ENCODE results near the gene ZBTB20.
A peak's percentile ranks its signal among the peaks of the same experiment; 100 is the strongest.
"Not testable (repeated sequence)": the region's sequence is repeated elsewhere in the genome, so short reads cannot be mapped to it uniquely, and the experiment has no call there.

Gene ZBTB20

DNA sequence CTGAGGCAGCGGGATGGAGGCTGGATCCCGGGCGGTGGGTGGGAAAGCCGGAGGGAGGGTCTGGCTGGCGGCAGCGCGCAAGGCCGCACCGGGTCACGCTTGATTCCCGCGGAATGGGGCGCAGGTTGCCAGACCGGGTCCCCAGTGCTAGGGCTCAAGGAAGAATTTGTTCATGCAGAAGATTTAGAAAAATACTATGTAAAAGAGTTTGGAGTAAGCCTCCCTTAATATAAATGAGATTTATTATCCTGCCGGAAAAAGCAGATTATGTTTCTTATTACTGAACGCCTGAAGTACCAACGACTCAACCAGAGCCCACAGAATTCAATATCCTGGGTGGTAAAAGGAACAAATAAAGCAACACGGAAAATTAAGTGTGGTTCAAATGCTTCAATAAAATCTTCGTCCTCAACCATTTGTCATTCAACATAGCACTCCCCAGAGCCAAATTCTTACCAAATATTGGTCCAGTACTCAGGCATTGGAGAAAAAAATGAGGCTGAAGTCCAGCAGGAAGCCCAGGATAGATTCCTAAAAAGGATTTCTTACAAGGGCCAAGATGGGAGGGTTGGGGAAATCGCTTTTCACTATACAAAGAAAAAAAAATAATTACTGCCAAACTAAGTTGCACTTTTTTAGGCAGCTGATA is 1.2 kb upstream of the ZBTB20 start:
- H3K4me3 ChIP-seq (ENCODE audit: low read depth, low read length), result peak overlapping the region; percentile 62

DNA sequence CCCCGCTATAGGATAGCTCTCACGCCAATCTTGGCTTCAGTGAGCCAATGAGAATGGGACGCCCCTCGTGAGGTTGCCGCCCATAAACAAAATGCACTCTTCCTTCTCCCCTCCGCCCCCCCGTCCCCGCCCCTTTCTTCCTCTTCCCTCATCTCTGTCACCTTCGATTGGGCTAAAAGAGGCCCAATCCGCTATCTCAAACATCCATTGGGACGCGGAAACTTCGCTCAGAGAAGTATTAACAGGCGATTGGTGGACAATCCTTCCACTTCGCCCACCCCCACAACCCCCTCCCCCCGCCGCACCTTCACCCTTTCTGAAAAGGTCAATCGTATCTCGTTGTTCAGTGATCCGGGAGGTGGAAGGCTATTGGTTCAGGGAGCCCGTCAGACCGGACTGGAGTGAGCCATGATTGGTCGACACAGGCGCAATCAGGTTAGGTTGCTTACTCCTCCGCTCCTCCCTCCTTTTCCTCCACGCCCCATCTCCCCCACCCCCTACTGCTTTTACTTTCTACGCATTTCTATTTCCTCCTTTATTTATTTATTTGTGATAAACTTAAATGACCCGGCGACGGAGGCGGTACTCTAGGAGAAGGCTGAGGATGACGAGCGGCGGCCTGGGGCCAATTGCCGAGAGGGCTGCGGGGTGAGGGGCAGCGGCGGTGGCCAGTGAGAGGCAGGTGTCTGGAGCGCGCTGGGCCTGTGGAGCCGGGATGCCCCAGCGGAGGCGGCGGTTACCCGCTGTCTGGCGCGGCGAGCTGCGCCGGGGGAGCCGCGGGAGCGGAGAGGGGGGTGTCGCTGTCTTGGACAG is 447 bp upstream of the ZBTB20 start:
- H3K4me3 ChIP-seq (ENCODE audit: low read depth, low read length), result peak overlapping the region; percentile 62

DNA sequence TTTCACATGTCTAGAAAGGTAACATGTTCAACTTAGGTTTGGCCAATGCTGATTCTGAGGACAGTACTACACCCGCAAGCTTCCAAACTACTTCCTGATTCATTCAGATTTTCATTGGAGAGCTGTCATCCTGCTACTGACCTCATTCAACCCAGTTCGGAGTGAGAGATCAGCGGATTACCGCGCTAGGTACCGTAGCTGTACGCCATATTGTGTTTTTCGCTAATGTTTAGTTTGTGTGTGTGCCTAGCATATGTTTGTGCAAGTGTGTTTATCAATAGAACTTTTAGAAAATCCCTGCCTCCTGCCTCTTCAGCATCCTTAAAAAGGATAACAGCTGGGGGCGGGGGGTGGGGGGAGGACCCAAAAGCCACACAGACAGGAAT is 1.1 kb downstream of the ZBTB20 start:
- peak overlapping the region; percentile 61 for H3K4me3 ChIP-seq (ENCODE audit: low read depth, low read length)

DNA sequence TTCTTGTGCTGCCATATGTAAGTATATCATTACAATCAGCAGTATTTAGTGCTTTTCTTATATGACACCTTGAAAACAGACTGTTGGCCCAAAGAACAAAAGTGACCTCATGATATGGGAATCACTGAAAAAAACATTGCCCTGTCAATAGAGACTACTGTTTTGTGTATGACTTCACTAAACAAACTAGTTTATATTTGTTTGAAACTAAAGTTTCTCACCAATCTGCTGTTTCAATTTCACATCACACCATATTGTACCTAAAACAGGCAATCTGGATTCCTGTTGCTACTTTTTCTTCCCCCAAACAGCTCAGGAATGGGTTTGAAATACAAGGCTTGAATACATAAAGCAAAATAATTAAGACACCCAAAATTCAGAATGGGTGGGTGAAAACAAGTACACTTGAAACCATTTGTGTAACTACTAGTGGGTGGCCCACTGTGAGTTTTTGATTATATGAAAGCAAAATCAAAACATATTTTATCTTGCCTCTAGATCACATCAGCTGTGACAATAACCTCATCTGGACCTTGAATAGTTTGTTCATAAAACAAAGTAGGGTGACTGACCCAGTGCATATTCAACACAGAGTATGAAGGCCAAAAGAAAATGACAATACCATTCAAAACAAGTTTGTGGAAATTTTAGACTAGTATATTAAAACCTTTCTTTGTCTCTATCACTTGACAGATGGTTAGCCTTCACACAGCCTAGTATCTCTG is 5.9 kb downstream of the ZBTB20 start:
- H3K4me3 ChIP-seq (ENCODE audit: low read depth, low read length), result no peak overlapping the region

GRCh38 chr3:115139072-115139471 is 8.0 kb downstream of the ZBTB20 start:
- H3K4me3 ChIP-seq (ENCODE audit: low read depth, low read length), result no peak overlapping the region

GRCh38 chr3:115134648-115135347 is 12.3 kb downstream of the ZBTB20 start:
- no peak overlapping the region for H3K4me3 ChIP-seq (ENCODE audit: low read depth, low read length)

DNA sequence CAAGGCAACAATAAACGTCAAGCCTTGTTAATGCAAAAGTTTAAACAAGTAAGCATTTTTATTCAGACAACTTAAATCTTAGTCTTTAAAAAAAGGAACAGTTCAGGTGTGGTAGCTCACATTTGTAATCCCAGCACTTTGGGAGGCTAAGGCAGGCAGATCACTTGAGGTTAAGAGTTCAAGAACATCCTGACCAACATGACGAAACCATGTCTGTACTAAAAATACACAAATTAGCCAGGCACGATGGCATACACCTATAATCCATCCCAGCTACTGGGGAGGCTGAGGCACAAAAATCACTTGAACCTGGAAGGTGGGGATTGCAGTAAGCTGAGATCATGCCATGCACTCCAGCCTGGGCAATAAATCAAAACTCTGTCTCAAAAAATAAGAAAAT is 19.9 kb downstream of the ZBTB20 start:
- no peak overlapping the region for H3K4me3 ChIP-seq (ENCODE audit: low read depth, low read length)

- H3K4me3 ChIP-seq (ENCODE audit: low read depth, low read length), result no peak overlapping the region
Measured at GRCh38 chr3:115120597-115120996, 26.5 kb downstream of the ZBTB20 start.

DNA sequence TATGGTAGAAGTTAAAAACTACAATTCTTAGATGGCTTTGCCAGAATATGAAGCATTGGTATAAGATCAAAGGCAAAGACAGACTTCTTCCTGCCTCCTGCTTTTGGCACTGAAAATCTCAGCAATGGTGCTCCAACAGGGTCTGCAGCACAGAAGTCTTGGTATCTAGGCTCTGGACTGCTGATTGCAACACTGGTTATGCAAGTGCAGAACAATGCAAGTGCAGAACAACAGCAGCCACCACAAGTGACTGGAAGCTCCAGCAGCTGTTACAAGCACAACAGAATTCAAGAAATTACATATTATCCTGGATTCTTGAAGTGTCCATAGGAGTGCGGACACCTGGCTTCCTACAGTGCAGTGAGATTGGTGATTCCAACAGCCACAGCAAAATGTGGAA is 33.7 kb downstream of the ZBTB20 start:
- H3K4me3 ChIP-seq (ENCODE audit: low read depth, low read length), result no peak overlapping the region

GRCh38 chr3:115111632-115112031 is 35.5 kb downstream of the ZBTB20 start:
- no peak overlapping the region for H3K4me3 ChIP-seq (ENCODE audit: low read depth, low read length)

DNA sequence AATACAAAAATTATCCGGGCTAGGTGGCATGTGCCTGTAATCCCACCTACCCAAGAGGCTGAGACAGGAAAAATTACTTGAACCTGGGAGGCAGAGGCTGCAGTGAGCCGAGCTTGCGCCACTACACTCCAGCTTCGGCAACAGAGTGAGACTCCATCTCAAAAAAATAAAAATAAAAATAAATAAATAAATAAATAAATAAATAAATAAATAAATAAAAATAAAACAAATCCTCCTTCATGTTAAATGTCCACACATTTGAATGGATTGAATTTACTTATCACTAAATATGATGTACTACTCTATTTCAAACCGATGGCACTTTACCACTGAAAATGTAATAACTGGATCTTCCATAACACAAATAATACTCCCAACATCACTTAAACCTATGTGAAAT is 36.3 kb downstream of the ZBTB20 start:
- H3K4me3 ChIP-seq (ENCODE audit: low read depth, low read length), result no peak overlapping the region

GRCh38 chr3:115110066-115110465 is 37.0 kb downstream of the ZBTB20 start:
- not testable (repeated sequence) for H3K4me3 ChIP-seq (ENCODE audit: low read depth, low read length)

- H3K4me3 ChIP-seq (ENCODE audit: low read depth, low read length), result no peak overlapping the region
Measured at GRCh38 chr3:115108614-115109013, 38.5 kb downstream of the ZBTB20 start.

GRCh38 chr3:115102046-115102445 is 45.0 kb downstream of the ZBTB20 start:
- H3K4me3 ChIP-seq (ENCODE audit: low read depth, low read length), result no peak overlapping the region

DNA sequence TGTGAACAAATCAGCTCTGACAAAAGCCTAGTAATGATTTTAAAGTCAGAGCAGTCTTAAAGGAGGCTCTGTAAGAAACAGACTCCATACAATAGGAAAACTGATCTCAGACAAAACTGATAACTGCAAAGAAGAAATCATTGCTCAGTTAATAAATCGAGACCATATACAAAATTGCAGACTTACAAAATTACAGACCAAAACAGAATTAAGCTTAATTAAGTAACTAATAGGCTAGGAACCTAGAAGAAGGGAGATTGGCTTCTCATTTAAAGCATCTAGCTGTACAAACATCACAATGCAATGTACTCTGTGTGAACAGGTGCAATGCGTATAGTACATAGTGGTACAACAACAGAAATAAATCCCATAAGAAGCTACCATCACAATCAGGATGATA is 46.3 kb downstream of the ZBTB20 start:
- no peak overlapping the region for H3K4me3 ChIP-seq (ENCODE audit: low read depth, low read length)

DNA sequence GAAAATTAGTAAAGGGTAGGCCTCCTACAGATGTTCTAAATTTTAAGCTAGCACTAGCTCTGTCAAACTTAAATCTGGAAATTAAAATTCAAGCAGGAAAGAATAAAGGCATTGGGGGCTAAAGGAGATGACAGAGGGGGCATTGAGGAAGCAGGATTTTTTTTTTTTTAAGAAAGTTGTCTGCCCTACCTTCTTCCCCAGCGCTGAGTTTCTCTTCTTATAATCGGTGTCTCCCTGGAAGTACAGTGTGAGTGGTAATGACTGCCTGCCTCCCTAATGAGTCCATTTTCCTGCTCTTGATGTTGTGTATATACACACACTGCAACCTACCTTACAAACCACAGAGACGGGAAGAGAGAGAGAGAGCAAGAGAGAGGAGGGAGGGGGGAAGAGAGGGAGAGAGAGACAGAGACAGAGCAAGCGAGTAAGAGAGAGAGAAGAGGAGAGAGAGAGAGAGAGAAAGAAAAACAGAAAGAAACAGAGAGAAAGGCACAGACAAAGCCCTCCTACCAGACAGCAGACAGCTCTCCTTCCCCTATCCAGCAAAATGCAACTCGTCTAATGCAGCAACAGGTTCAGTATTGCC is 47.0 kb downstream of the ZBTB20 start:
- no peak overlapping the region for H3K4me3 ChIP-seq (ENCODE audit: low read depth, low read length)

DNA sequence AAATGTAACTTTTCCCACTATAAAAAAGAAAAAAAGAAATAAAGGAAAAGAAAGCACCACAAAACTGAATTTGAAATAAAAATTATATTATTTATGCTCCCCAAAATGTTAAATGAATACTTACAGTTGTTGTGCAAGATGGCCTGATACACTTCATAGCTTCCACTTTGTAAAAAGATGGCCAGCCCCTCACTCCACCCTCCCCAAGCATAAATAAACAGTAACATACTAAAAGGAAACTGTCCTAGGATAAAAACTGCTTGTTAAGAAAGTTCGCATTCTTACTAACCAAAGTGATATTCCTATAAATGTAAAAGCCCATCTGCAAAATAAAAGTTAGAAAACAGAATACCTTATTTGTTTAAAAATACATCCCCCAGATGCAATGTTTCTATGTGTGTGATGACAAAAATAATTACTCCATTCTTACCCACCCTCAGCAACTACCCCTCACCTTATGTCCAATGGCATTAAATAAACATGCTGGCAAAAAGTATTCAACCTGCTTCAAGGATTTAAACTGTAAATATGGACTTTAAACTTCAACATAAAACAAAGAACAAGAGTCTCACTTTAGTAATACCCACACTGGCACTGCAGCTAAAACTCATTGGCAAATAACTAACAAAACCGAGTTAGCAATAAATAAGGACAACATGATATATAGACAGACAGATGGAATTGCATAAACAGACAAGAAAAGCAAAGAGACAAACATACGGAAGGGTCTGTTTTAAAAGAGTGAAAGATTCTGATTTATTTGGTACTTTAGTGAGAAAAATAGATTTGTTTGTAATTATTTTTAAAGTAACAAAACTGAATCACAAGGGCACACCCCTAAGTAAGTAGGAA is 47.7 kb downstream of the ZBTB20 start:
- no peak overlapping the region for H3K4me3 ChIP-seq (ENCODE audit: low read depth, low read length)

DNA sequence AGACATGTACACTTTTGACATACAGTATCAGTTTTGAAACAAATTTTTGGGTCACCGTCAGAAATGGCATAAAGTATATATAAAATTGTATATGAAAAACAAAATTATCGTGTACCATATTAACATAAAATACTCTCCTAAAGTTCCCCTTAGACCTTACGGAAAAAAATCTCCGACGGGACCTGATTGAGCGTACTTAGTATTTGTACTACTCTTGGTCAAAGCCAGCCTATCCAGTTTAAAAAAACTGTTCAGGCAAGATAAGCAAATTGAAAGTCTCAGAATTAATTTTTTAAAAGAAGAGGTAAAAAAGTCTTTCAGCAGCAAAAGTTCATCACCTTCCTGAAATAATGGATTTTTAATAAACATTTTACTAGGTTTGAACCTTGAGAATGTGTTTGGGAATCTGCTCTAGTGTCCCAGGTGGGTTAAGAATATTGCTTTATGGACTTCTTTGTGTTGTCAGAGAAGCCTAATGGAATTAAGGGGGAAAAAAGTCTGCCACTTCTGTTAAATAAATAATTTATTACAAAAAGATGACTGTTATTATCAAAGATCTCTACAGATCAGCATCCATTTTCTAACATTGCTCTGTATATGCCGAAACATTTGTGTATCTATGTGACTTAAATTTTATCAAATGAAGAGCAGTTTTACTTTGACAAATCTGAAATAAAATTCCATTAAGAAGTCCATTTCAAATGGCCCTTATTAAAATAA is 48.6 kb downstream of the ZBTB20 start:
- no peak overlapping the region for H3K4me3 ChIP-seq (ENCODE audit: low read depth, low read length)

DNA sequence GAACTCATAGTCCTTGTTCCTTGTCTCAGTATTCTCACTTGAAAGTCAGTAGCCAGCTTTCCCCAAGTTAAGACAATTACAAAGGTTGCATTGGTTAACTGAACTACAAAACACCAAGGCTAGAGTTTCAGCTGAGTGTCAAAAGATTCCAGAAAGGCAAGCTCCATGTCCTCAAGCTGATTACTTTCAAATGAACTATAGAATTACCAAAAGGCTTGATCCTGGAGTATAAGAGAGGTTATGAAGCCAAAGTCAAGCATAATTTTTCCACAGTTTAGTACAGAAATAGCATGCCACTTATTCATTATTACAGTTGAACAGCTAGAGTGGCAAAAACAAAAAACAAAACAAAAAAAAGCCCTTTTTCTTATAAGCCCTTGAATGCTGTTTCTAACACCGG is 51.9 kb downstream of the ZBTB20 start:
- no peak overlapping the region for H3K4me3 ChIP-seq (ENCODE audit: low read depth, low read length)
